COLO668 (cell line): ENCODE measurements around the gene DEAF1.
"Not testable (repeated sequence)": the region's sequence is repeated elsewhere in the genome, so short reads cannot be mapped to it uniquely, and the experiment has no call there.

Experiments used
- DNase-seq: peaks from one replicate; lab custom pipeline; 2025; ENCODE audit not compliant: unreplicated experiment; lab: John Stamatoyannopoulos, UW

DEAF1 gene

DNA sequence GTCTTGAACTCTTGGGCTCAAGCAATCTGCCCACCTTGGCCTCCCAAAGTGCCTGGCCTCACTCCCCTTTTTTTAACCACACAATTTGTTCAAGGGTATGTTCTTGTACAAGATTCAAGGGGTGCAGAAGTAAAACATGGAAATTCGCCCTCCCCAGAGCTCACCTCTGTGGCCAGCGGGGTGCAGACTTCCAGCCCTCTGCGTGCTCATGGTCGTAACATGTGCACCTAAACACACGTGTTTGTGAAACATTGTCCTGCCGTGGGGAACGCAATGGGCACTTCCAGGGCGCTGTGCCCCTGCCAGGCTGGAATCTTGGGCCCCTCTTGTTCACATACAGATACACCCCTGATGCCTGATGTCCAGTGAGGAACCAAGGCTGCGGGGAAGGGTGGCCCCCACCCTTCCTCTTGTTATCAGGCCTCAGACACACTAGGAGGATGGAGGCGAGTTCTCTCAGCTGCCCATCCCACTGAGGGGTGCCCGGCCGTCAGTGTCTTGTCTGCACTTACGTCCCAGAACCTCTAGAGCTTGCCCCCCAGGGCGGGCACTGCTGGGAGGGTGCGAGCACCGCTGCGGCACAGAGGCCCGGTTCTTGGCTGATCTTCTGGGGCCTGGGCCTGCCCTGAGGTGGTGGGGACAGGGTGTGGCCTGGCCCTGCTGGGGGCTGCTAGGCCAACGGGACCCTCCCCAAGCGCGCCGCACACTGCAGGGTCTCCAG lies 6.9 kb upstream of the DEAF1 start:
- DNase-seq = no peak

DNA sequence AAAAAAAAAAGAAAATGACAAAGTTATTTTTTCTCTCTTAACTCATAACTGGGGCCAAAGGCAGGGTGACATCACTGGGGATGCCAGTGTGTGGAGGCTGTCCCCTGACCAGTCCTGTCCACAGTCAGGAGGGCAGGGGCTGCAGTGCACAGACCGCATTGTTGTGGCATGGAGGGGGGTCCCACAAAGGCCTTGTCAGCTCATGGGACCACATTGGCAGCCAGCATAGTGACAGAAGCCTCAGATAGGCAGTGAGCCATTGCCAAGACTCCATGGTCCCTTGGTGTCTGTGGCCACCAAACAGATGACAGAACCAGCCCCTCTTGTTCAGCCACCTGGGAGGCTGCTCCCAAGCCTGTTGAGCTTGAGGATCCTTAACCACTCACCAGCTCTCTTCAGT lies 4.7 kb upstream of the DEAF1 start:
- DNase-seq = no peak

DNA sequence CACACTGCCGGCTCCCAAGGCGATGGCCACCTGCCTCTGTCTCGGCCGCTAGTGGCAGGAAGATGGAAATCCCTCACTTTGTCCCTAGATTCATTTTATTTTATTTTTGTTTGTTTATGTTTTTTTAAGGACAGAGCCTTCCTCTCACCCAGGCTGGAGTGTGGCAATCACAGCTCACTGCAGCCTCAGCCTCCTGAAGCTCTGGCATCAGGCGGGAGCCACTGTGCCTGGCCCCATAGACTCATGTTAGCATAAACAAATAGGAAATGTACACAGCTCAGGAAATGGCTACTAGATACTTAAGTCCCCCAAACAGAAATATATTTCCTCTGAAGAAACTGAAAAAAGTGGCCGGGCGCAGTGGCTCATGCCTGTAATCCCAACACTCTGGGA lies 4.1 kb upstream of the DEAF1 start:
- no peak for DNase-seq

DNA sequence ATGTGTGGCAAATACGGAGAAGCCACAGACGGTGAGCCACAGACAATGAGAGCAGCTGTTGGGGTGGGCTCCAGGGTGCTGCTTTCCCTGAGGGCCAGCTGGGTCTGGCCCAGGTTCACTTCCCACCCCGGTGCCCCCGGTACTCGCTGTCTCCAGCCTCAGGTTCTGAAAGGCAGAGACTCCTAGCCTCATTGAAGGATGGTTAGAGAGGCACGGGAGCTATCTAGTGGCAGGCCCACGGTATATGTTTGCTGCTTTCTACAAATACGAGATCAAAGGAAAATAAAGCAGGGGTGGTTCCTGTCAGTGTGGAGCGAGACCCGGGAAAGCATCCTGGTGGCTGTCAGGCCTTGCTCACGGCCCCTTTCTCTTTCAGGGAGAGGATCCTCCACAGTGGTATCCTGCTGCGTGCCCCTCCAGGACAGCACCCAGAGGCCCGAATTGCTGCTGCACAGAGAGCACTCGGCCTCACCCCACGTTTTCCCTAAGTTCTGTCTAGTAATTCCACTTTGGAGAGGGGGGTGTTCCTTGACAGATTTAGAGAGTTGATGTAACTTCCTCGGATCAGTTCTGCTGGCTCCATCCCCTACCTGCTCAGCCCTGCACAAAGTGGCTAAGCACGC lies 3.6 kb upstream of the DEAF1 start:
- no peak for DNase-seq

DNA sequence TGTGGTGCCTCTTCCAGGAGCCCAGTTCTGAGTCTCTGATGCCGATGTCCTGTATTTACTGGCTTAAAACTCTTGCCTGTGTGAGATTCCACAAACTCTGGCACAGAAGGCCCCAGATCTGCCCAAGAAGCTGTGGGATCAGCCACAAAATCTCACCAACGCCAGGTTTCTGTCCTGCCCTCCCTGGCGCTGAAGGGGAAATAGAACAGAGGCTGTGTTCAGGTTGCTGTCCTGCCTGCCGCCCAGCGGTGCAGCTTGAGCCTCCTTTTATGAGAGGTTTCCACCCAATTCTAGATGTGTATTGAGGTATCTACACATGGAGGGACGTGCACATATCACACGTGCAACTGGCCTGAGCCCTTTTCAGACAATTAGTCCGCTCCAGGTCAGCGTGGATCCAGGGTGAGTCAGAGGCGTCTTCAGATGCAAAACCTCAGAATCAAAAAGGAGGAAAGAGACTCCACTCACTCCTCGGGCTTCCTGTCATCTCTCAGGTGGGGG lies 2.8 kb upstream of the DEAF1 start:
- DNase-seq = no peak

DNA sequence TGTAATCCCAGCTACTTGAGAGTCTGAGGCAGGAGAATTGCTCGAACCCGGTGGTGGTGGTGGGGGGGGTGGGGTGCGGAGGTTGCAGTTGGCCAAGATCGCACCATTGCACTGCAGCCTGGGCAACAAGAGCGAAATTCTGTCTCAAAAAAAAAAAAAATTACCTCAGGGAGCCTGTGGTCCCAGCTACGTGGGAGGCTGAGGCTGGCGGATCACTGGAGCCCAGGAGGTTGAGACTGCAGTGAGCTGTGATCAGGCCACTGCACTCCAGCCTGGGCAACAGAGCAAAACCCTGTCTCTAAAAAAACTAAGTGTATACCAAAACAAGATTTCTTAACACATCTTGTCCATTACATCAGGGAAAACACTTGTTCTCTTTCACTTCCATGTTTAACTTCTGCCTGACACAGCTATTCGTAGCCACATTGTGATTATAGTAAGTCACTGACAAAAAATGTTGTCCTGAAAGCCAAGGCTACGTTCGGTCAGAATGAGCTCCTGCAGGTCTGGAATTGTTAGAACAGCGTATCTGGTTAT lies 2.0 kb upstream of the DEAF1 start:
- DNase-seq = no peak

DNA sequence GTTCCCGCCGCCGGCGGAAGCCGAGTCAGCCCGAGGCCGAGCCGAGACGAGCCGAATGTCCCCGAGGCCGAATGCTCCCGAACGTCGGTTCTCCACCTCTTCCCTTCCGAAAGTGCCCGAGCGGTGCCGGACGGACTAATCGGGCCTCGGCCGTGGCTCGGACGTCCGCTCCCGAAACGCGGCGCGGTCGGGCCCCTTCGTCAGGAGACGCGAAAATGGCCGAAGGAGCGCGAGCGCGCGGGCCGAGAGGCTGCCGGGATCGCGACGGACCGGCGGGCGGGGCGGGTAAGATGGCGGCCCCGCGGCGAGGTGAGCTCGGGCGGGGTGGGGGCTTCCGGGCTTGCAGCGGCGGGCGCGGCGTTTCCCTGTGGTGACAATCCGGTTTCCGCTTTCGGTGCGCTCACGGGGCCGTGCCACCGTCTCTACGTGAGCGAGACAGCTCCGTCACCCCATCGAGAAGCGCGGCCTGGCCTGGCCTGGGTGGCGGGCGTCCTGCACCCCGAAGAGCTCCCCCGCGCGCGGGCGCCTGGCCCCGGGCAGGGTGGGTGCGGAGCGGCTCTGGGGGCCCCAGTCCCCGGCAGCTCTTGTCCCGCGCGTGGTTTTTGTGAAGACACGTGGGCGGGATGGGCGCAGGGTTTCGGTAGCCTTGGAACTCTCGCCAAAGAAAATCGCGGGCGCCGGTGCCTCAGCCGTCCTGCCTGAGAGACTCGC lies 671 bp upstream of the DEAF1 start, which contains the start of gene TMEM80:
TSS of gene TMEM80 (plus strand) at position 279 of the 711 bp plus-strand sequence. CDS start at position 291, 12 bp downstream.
- DNase-seq = peak; percentile 90

DNA sequence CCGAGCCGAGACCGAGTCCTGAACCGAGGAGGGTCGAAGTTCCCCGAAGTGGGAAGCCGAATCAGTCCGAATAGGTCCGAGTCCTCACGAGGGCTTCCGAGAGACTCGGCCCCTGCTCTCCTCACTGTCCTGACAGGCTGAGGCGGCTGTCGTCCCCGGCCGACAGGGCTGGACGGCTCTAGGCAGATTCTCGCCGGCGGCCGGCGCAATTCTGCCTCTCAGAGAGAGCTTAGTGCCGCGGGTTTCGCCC lies 191 bp upstream of the DEAF1 start:
- DNase-seq = no peak

DNA sequence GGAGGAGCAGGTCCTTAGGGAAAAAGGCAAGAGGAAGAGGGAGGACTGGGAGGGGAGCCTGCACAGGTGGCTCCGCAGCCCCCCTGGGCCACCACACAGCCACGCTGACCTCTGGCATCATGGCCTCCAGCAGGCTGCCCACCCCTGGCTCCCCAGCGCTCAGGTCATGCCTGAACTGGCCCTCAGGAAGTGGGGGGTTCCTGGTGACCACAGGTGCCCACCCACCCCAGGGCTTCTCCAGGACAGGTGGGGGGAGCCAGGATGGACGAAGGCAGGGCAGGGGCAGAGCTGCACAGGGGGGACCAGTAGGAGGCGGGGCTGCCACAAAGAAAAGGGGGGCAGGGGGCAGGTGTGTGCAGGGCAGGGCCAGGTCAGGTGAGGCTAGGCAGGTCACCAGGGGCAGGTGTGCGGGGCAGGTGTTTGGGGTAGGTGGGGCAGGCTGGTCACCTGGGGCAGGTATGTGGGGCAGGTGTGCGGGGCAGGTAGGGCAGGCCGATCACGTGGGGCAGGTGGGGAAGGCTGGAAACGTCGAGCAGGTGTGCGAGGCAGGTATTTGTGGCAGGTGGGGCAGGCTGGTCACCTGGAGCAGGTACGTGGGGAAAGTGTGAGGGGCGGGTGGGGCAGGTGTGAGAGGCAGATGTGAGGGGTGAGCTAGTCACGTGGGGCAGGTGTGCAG lies 997 bp downstream of the DEAF1 start:
- peak; percentile 82 for DNase-seq

DNA sequence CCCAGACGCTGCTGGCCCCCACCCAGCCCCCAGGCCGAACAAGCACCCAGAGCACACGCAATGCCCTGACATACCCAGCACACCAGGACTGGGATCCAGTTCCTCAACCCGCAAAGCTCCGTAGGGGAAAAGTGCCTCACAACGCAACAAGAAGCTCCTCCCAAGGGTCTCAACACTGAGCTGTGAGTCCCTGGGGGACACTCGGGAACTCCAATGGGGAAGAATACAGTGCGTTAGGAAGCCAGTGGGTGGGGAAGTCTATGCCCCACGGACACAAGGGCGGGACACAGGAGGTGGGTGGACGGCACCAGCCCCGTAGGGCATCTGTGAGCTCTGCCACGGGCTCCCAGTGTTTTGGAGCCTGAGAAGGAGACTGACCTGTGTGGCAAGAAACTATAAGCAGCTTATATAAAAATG lies 1.6 kb downstream of the DEAF1 start:
- DNase-seq = peak; percentile 23

DNA sequence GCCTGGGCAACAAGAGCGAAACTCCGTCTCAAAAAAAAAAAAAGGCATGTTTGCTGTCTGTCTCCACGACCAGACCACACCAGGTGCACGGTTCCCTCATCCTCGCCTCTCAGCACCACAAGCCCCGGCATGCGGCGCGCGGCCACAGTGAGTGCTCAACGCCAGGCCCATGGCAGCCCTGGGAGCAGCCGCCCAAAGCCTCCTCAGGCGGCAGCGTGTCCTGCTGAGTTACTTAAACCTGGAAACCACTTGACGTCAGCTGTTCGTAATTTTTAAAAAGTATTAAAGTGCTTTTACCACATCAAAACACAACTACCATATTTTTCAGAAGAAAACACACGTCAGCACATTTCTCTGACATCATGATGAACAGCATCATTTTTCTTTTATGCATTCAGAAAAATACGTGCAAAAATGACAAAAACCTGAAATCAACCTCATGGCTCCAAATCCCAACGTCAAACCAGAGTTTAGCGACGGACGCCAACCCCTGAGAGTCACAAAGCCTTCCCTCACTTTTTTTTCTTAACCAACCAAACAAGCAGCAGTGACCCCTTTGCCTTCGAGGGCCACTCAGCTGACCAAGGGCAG lies 2.1 kb downstream of the DEAF1 start:
- DNase-seq = peak; percentile 19

DNA sequence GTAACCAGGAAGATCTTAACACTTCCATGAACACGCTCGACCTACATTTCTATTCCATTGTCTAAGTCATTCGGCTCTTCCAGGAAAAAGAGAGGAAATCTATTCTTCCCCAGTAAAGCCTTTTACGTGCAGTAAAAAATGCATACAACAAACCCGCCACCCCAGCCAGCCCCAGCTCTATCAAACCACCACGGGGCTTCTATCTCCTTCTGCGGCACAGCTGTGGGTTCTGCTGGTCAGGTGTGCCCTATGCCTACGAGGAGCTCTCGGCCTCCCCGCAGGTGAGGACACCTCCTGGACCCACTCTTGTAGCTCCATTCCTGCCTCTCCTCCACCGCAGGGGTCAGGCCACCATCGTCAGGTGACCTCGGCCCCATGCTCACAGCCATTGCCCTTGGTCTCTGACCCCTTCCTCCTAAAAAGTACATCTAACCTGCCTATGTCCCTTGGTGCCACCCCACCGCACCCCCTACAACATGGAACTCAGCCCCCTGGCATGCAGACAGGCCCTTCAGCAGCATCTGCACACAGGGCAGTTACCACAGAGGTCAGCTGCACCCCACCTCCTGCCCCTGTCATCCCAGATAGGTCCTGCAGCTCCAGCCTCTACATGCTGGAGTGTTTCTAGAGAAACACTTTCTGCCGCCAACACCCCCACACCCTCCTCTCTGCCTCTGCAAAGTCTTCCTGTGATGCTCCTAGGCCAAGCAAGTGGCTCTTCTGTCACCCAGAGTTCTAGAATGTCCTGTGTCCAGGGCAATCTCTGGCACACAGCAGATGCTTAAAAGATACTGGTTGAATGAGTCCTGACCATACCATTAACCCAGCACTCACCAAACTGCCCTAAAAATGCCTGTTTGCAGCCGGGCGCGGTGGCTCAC lies 3.1 kb downstream of the DEAF1 start:
- no peak for DNase-seq

DNA sequence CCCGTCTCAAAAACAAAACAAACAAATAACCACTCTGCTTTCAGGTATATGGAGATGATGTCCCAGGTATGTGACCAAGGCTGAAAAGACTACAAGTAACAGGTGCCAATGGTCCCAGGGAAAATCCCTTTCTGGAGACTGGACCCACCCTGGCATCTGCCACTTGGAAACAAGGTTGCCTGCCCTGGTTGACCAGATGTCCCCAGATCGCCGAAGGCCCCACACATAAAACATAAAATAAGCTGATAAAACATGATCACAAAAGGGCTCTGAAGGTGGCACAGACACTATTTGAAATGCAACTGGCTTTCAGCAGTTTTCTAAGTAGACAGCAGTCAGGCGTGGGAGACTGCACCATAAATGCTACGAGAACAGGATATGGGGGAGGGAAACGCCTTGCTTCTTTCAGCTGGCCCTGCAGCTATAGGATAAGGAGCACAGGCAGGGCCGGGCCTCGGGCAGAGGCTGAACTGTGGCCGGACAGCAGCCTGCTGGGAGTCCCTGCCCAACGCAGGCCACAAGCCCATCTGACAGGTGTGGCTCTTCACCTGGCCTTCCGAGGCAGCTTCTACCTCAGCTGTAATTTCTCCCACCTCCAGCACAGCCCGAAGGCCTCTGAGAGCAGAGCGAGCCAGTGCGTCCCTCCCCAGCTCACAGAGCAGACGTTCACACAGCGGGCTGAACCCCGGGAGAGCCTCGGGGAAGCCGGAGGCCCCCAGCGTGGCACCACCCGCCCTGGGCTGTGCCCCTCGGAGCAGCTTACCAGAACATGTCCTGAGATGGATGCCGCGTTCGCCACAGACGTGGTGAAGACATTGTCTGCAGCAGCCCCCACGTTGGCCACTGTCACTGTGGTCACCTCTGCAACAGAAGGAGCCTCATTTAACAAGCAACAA lies 4.0 kb downstream of the DEAF1 start:
- peak; percentile 62 for DNase-seq

DNA sequence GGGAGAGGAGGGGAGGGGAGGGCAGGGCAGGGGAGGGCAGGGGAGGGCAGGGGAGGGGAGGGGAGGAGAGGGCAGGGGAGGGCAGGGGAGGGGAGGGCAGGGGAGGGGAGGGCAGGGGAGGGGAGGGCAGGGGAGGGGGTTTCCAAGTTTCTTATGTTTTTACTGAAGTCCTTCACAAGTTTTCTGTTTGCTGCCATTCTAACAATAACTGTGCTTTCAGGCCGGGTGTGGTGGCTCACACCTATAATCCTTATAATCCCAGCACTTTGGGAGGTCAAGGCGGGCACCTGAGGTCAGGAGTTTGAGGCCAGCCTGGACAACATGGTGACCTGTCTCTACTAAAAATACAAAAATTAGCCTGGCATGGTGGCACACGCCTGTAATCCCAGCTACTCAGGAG lies 4.8 kb downstream of the DEAF1 start:
- not testable (repeated sequence) for DNase-seq

DNA sequence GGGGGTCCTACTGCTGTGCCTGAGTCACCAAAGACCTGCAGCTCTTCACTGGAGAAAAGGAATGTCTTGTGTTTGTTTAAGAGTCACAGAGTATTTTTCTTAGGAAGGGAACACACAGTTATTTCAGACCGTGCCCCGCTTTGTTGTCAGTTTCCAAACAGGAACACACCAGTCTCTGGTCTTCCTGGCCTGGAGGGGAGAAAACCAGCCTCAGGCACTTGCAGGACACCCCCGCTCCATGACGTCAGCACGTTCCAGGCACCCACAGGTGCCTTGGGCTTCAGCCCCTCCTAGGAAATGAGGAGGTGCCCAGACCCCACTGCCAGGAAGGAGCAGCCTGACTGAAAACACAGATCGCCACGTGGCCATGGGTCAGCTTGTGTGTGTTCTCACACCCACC lies 5.4 kb downstream of the DEAF1 start:
- DNase-seq = no peak

DNA sequence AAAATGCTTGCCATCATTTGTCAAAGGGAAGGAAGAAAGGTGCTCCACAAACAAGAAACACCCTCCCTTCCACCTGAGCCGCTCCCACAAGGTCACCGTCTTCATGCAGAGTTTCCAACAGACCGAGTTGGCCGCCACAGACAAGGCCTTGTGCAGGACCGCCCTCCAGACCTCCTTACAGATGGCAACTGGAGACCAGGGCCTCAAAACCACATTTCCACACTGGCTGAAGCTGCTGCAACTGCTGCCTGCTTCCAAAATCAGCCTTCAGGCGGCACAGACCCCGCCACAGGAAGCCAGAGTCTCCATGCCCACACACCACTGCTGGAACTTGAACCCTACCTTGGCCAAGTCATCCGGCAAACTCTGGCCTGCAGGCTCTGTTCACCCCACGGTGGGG lies 6.3 kb downstream of the DEAF1 start:
- DNase-seq = no peak

DNA sequence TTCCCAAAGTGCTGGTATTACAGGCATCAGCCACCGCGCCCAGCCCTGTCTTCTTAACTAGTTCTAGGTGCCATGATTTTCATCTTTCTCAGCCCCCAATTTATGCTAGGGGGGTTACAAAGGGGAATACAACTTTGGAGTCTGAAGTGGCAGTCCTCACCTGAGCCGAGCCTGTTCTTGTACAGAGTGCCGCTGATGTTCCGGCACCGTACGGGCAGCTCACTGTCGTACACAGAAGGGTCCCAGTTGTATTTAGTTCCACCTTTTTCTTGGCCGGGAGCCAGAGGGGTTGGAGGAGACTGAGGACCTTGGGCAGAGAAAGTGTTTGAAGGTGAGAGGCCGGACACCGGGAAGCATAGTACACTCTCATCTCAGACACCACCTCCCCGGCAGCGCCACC lies 7.3 kb downstream of the DEAF1 start:
- no peak for DNase-seq

DNA sequence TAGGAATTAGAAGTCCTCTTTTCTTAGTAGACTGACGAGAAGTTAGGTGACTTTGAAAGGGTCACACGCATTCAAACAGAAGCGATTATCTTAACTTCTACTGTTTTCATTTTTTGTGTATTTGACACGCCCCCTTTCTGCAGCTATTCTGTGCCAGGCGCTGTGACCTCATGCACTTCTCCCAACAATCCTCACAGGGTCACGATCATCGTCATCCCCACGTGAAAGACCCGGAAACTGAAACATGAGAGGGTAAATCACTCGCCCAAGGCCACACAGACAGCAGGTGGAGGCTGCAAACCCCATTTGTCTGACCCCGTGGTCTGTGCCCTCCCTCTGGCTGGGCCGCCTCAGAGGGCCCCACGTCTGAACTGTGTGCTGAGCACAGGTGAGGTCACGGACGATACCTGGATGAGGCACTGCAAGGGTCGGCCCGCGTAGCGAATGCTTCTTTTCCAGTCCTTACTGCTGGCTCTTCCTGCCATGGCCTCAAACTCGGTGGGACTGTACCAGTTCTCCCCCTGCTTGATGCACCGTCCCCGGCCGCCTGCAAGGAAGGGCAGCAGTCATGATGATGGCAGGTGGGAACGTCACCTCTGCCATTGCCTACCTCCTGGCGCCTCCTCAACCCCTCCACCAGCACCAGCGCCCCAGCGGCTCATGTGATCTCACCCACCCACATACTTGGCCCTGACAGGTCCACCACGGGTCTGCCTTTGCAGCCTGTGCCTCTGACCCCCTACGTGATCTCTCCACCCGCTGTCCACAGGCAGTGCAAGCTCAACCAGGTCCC lies 8.4 kb downstream of the DEAF1 start:
- no peak for DNase-seq
